HepG2 (cell line): ENCODE results near the gene ARHGEF40. TPM values are rescaled to one million over a fixed set of nuclear protein-coding genes. Genes with fewer than 3 reads are reported as not detected.

Experiments used
- ARID2 ChIP-seq: sonication (generic); formaldehyde crosslinking; IDR thresholded peaks from 2 replicates; pipeline ENCODE4 v1.8.1; 2022; ENCODE audit warnings: mild to moderate bottlenecking, missing genetic modification reagents, borderline replicate concordance
- FOXP1 ChIP-seq, 2 experiments: fragments of 450-650 bp in 1 of 2; IDR thresholded peaks; 2 replicates each; pipeline ENCODE4 v1.6.1; 2017 to 2018; ENCODE audit warnings: antibody characterized with exemption in 1 of 2
- POLR2A ChIP-seq, 2 experiments: IDR thresholded peaks; 2 replicates each; pipeline ENCODE4 v1.6.1; 2011; ENCODE audit warnings: low read depth in 2 of 2, low read length in 2 of 2, mild to moderate bottlenecking in 1 of 2, moderate library complexity in 1 of 2; ENCODE audit not compliant: insufficient read depth in 1 of 2
- RORA ChIP-seq: sonication (generic); formaldehyde crosslinking; IDR thresholded peaks from 2 replicates; pipeline ENCODE4 v1.5.0; 2020; ENCODE audit warnings: mild to moderate bottlenecking, missing genetic modification reagents, moderate library complexity
- SUZ12 ChIP-seq: fragments of 150-350 bp; IDR thresholded peaks from 2 replicates; pipeline ENCODE4 v1.6.1; 2014; ENCODE audit warnings: low read depth, low read length
- ZFAT ChIP-seq: sonication (generic); formaldehyde crosslinking; conservative IDR thresholded peaks from 2 replicates; pipeline ENCODE4 v1.8.1; 2023; ENCODE audit warnings: missing genetic modification reagents, inconsistent platforms
- ZNF24 ChIP-seq: fragments of 450-650 bp; IDR thresholded peaks from 2 replicates; pipeline ENCODE4 v1.6.1; 2017; ENCODE audit warnings: antibody characterized with exemption, mild to moderate bottlenecking
- ZNF274 ChIP-seq: sonication (generic); formaldehyde crosslinking; IDR thresholded peaks from 2 replicates; pipeline ENCODE4 v1.5.1; 2020; ENCODE audit warnings: mild to moderate bottlenecking, missing genetic modification reagents
- ZNF431 ChIP-seq: sonication (generic); formaldehyde crosslinking; IDR thresholded peaks from 2 replicates; pipeline ENCODE4 v1.9.0; 2022; ENCODE audit warnings: missing genetic modification reagents, low read depth, mild to moderate bottlenecking, borderline replicate concordance
- ZNF549 ChIP-seq: sonication (generic); formaldehyde crosslinking; IDR thresholded peaks from 2 replicates; pipeline ENCODE4 v1.5.0; 2020; ENCODE audit warnings: missing genetic modification reagents
- ZNF724P ChIP-seq: sonication (generic); formaldehyde crosslinking; IDR thresholded peaks from 2 replicates; pipeline ENCODE4 v1.8.0; 2022; ENCODE audit warnings: missing genetic modification reagents, borderline replicate concordance
- ZNF780A ChIP-seq: sonication (generic); formaldehyde crosslinking; IDR thresholded peaks from 2 replicates; pipeline ENCODE4 v1.8.0; 2022; ENCODE audit warnings: mild to moderate bottlenecking, missing genetic modification reagents, moderate library complexity
- ZSCAN22 ChIP-seq: sonication (generic); formaldehyde crosslinking; IDR thresholded peaks from 2 replicates; pipeline ENCODE4 v1.4.0; 2020; ENCODE audit warnings: mild to moderate bottlenecking, missing genetic modification reagents
- polyA plus RNA-seq, 8 experiments: library from polyadenylated mRNA; depleted of rRNA in 3 of 8; stranded (reverse) in 7 of 8; unstranded in 1 of 8; fragments of >200 nt; fragmentation: Illumina TruSeq in 4 of 8; extraction: Trizol in 4 of 8; gene quantifications; 2 replicates each; pipeline versions ENCODE4 v1.2.1 to v1.2.3, GENCODE V29; 2011 to 2016; ENCODE audit warnings: low read depth in 4 of 8, missing spikeins in 1 of 8, mixed read lengths in 1 of 8; ENCODE audit not compliant: insufficient read depth in 1 of 8
- total RNA-seq, 5 experiments: library from RNA; depleted of rRNA; stranded (reverse); fragments of >200 nt; fragmentation: Illumina TruSeq; extraction: Trizol; gene quantifications; 2 replicates each; pipeline ENCODE4 v1.2.3, GENCODE V29; 2016; ENCODE audit warnings: low read depth in 1 of 5
- TF ChIP-seq, protein P1 (sequence below): sonication (generic); formaldehyde crosslinking; conservative IDR thresholded peaks from 2 replicates; pipeline ENCODE4 v1.4.0; 2020; ENCODE audit warnings: missing genetic modification reagents
- TF ChIP-seq, protein P2 (sequence below): IDR thresholded peaks from 2 replicates; pipeline ENCODE4 v1.6.1; 2016; ENCODE audit warnings: low read depth
- TF ChIP-seq, protein P3 (sequence below): sonication (generic); formaldehyde crosslinking; IDR thresholded peaks from 2 replicates; pipeline ENCODE4 v1.4.0; 2020; ENCODE audit warnings: mild to moderate bottlenecking, low read depth, missing genetic modification reagents
- TF ChIP-seq, protein P4 (sequence below): sonication (generic); formaldehyde crosslinking; IDR thresholded peaks from 2 replicates; pipeline ENCODE4 v1.5.0; 2020; ENCODE audit warnings: mild to moderate bottlenecking, missing genetic modification reagents
- TF ChIP-seq, protein P5 (sequence below): sonication (generic); formaldehyde crosslinking; IDR thresholded peaks from 2 replicates; pipeline ENCODE4 v1.5.1; 2020; ENCODE audit warnings: missing genetic modification reagents, mild to moderate bottlenecking, borderline replicate concordance

Gene ARHGEF40
- total and polyA plus RNA-seq, 2 of the 13 experiments (the other 11 are each of a cell fraction or from before 2014, with no cell fraction given): 28.1 to 78.1 TPM

DNA sequence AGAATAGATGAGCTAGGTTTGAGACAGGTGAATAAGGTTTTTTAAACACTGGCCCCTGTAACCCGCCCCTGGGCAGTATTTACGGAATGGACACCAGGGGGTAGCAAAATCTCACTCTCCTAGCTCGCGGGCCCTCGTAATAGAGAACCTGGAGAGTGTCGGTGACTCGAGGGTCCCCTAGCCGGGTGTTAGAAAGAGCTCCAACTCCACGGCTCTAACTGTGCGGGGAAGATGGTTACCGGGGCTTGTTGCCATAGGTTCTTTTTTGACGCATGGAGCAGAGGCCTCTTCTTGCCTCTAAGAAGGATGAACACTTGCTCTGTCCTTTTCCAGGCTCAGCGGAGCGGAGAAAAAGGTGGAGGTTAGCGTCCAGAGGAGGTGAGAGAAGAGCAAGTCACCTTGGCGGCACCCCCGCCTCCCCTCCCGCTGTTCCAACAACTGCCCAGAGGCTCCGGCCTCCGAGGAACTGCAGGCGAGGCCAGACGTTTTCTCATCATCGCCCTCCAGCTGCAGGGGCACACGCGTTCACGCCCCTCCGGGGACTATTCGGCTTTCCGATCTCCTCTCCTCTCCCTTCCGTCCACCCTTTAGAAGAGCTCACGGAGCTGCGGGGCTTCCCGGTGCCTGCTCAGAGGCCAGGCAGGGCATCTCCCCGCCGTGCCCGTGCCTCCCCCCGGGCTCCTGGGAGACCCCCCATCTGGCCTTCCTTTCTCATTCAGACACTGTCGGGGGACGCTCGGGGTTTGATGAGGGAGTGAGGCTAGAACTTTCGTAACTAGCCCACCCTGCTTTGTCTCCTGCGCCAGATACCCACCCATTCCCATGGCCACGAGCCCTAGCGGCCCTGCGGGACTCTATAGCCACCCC lies 1.4 kb upstream of the ARHGEF40 start (continued):
- TF ChIP-seq ZNF431: no peak
- TF ChIP-seq ZFAT (CRISPR knock-in tag): no peak
- TF ChIP-seq, protein P1, sequence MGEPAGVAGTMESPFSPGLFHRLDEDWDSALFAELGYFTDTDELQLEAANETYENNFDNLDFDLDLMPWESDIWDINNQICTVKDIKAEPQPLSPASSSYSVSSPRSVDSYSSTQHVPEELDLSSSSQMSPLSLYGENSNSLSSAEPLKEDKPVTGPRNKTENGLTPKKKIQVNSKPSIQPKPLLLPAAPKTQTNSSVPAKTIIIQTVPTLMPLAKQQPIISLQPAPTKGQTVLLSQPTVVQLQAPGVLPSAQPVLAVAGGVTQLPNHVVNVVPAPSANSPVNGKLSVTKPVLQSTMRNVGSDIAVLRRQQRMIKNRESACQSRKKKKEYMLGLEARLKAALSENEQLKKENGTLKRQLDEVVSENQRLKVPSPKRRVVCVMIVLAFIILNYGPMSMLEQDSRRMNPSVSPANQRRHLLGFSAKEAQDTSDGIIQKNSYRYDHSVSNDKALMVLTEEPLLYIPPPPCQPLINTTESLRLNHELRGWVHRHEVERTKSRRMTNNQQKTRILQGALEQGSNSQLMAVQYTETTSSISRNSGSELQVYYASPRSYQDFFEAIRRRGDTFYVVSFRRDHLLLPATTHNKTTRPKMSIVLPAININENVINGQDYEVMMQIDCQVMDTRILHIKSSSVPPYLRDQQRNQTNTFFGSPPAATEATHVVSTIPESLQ (CRISPR knock-in tag): peak; percentile 90; the same call in 1 of the 2 replicates
- TF ChIP-seq POLR2A (IDR thresholded peaks at IDR 0.05; ENCODE audit: insufficient read depth in 1 of 2, low read depth in 2 of 2, low read length in 2 of 2): no peak
- TF ChIP-seq FOXP1 (IDR thresholded peaks at IDR 0.05): no peak
- TF ChIP-seq FOXP1 (CRISPR knock-in tag; IDR thresholded peaks at IDR 0.05): no peak
- TF ChIP-seq, protein P2, sequence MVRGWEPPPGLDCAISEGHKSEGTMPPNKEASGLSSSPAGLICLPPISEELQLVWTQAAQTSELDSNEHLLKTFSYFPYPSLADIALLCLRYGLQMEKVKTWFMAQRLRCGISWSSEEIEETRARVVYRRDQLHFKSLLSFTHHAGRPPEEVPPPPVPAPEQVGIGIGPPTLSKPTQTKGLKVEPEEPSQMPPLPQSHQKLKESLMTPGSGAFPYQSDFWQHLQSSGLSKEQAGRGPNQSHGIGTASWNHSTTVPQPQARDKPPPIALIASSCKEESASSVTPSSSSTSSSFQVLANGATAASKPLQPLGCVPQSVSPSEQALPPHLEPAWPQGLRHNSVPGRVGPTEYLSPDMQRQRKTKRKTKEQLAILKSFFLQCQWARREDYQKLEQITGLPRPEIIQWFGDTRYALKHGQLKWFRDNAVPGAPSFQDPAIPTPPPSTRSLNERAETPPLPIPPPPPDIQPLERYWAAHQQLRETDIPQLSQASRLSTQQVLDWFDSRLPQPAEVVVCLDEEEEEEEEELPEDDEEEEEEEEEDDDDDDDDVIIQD (CRISPR knock-in tag): peak; percentile 29; the same call in 1 of the 2 replicates
- TF ChIP-seq, protein P3, sequence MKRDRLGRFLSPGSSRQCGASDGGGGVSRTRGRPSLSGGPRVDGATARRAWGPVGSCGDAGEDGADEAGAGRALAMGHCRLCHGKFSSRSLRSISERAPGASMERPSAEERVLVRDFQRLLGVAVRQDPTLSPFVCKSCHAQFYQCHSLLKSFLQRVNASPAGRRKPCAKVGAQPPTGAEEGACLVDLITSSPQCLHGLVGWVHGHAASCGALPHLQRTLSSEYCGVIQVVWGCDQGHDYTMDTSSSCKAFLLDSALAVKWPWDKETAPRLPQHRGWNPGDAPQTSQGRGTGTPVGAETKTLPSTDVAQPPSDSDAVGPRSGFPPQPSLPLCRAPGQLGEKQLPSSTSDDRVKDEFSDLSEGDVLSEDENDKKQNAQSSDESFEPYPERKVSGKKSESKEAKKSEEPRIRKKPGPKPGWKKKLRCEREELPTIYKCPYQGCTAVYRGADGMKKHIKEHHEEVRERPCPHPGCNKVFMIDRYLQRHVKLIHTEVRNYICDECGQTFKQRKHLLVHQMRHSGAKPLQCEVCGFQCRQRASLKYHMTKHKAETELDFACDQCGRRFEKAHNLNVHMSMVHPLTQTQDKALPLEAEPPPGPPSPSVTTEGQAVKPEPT (CRISPR knock-in tag): no peak
- TF ChIP-seq, protein P4, sequence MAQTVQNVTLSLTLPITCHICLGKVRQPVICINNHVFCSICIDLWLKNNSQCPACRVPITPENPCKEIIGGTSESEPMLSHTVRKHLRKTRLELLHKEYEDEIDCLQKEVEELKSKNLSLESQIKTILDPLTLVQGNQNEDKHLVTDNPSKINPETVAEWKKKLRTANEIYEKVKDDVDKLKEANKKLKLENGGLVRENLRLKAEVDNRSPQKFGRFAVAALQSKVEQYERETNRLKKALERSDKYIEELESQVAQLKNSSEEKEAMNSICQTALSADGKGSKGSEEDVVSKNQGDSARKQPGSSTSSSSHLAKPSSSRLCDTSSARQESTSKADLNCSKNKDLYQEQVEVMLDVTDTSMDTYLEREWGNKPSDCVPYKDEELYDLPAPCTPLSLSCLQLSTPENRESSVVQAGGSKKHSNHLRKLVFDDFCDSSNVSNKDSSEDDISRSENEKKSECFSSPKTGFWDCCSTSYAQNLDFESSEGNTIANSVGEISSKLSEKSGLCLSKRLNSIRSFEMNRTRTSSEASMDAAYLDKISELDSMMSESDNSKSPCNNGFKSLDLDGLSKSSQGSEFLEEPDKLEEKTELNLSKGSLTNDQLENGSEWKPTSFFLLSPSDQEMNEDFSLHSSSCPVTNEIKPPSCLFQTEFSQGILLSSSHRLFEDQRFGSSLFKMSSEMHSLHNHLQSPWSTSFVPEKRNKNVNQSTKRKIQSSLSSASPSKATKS (CRISPR knock-in tag): no peak
- TF ChIP-seq ARID2 (CRISPR knock-in tag): no peak
- no peak for TF ChIP-seq RORA (CRISPR knock-in tag)
- peak; percentile 46; the same call in 1 of the 2 replicates for TF ChIP-seq ZNF274 (CRISPR knock-in tag)
- no peak for TF ChIP-seq ZNF549 (CRISPR knock-in tag)
- no peak for TF ChIP-seq ZSCAN22 (CRISPR knock-in tag)
- TF ChIP-seq ZNF724P (CRISPR knock-in tag): no peak
- no peak for TF ChIP-seq ZNF780A (CRISPR knock-in tag)
- TF ChIP-seq, protein P5, sequence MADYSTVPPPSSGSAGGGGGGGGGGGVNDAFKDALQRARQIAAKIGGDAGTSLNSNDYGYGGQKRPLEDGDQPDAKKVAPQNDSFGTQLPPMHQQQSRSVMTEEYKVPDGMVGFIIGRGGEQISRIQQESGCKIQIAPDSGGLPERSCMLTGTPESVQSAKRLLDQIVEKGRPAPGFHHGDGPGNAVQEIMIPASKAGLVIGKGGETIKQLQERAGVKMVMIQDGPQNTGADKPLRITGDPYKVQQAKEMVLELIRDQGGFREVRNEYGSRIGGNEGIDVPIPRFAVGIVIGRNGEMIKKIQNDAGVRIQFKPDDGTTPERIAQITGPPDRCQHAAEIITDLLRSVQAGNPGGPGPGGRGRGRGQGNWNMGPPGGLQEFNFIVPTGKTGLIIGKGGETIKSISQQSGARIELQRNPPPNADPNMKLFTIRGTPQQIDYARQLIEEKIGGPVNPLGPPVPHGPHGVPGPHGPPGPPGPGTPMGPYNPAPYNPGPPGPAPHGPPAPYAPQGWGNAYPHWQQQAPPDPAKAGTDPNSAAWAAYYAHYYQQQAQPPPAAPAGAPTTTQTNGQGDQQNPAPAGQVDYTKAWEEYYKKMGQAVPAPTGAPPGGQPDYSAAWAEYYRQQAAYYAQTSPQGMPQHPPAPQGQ (CRISPR knock-in tag): 0 out of 2 replicates have a peak, but pooled peaks have one; percentile 68
- no peak for TF ChIP-seq ZNF24
- no peak for TF ChIP-seq SUZ12
